ENCODE data around the gene ZBTB24. TPM values are rescaled to one million over a fixed set of nuclear protein-coding genes. Genes with fewer than 3 reads are reported as not detected.
A peak's percentile ranks its signal among the peaks of the same experiment; 100 is the strongest.
"Not testable (repeated sequence)": the region's sequence is repeated elsewhere in the genome, so short reads cannot be mapped to it uniquely, and the experiment has no call there.

ZBTB24 gene
- polyA plus RNA-seq, 3 donors = 3.1 to 4.7 (median 3.4) TPM

DNA sequence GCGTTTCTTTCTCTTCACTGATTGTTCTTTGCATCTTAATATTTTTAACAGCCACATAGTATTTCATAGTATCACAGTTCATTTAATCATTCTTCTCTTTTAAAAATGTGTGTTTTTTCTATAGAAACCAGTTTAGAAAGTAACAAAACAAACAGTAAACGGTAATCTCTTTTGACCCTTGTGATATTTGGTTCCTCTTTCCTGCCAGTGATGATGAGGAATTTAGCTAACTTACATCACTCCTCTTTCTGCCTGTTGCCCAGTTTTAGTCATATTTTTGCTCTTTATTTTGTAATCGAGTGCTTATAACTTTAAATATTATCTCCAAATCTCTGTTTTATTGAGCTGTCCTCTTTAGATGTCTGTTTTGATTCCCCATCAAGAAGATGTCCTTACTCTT lies 38.1 kb upstream of the ZBTB24 start:
- H3K4me1 ChIP-seq (ENCODE audit: control insufficient read depth in 1 of 2, insufficient read depth in 2 of 2, low read length in 2 of 2) = peaks cover 4 to 23% of the 10 kb centered on the region in 2 donors
- peaks cover 5 to 12% (median 7%) of the 10 kb centered on the region in 7 donors for H3K9me3 Mint-ChIP-seq
- peaks cover 30% of the 10 kb centered on the region for H3K4me1 Mint-ChIP-seq
- peak overlapping the region in 1 of 2 donors; percentile 70 for H3K27ac ChIP-seq (ENCODE audit: low read depth in 1 of 2, low read length in 2 of 2)
- intact Hi-C loops (cut with micrococcal nuclease) = loop anchor here (5.0 to 10.0 kb wide), 2 partner anchors 39 to 254 kb away; partner anchors contain the start of gene ZBTB24 (in 1 of the 2)
- H3K36me3 Mint-ChIP-seq = peaks cover 0 to 5% of the 10 kb centered on the region in 2 donors
- H3K27ac Mint-ChIP-seq = peak overlapping the region; percentile 77 to 92 (median 89)
- H2AFZ ChIP-seq (ENCODE audit: insufficient read depth, low read depth, low read length, poor library complexity, severe bottlenecking) = no peak overlapping the region
- H3K79me2 ChIP-seq (ENCODE audit: insufficient read depth, low read length) = no peaks in the 10 kb centered on the region
- WGBS (ENCODE audit: insufficient coverage) = no CpG with 5 or more reads among the region's 3 CpGs
- TF ChIP-seq, protein P1, sequence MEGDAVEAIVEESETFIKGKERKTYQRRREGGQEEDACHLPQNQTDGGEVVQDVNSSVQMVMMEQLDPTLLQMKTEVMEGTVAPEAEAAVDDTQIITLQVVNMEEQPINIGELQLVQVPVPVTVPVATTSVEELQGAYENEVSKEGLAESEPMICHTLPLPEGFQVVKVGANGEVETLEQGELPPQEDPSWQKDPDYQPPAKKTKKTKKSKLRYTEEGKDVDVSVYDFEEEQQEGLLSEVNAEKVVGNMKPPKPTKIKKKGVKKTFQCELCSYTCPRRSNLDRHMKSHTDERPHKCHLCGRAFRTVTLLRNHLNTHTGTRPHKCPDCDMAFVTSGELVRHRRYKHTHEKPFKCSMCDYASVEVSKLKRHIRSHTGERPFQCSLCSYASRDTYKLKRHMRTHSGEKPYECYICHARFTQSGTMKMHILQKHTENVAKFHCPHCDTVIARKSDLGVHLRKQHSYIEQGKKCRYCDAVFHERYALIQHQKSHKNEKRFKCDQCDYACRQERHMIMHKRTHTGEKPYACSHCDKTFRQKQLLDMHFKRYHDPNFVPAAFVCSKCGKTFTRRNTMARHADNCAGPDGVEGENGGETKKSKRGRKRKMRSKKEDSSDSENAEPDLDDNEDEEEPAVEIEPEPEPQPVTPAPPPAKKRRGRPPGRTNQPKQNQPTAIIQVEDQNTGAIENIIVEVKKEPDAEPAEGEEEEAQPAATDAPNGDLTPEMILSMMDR (IDR thresholded peaks at IDR 0.05) = no peak
- H3K9ac ChIP-seq (ENCODE audit: insufficient read depth, low read length, poor library complexity, severe bottlenecking) = no peak overlapping the region
- H3K4me3 Mint-ChIP-seq = peak overlapping the region in 1 of 2 donors; percentile 35
- H3K27me3 ChIP-seq (ENCODE audit: control insufficient read depth in 2 of 2, insufficient read depth in 2 of 2, low read length in 2 of 2) = no peaks in the 10 kb centered on the region
- H3K4me2 ChIP-seq (replicated peaks; ENCODE audit: extremely low read depth, low read length, poor library complexity, severe bottlenecking) = no peak overlapping the region
- no peak overlapping the region for H3K4me3 ChIP-seq (replicated peaks in 1 of 3; ENCODE audit: low read depth in 2 of 3, low read length in 3 of 3)
- H4K20me1 ChIP-seq (ENCODE audit: insufficient read depth, low read length) = no peaks in the 10 kb centered on the region
- peak; percentile 66 to 73 (median 71) for DNase-seq
- peaks cover 0 to 1% (median 1%) of the 10 kb centered on the region in 3 donors for H3K27me3 Mint-ChIP-seq (ENCODE audit: low read depth in 3 of 3)
- H3K36me3 ChIP-seq (replicated peaks in 1 of 2; ENCODE audit: control insufficient read depth in 1 of 2, insufficient read depth in 2 of 2, low read length in 2 of 2) = no peaks in the 10 kb centered on the region
- H3K9me3 ChIP-seq (replicated peaks in 1 of 2; ENCODE audit: control insufficient read depth in 1 of 2, insufficient read depth in 1 of 2, low read length in 2 of 2) = peaks cover 0 to 2% of the 10 kb centered on the region in 2 donors

DNA sequence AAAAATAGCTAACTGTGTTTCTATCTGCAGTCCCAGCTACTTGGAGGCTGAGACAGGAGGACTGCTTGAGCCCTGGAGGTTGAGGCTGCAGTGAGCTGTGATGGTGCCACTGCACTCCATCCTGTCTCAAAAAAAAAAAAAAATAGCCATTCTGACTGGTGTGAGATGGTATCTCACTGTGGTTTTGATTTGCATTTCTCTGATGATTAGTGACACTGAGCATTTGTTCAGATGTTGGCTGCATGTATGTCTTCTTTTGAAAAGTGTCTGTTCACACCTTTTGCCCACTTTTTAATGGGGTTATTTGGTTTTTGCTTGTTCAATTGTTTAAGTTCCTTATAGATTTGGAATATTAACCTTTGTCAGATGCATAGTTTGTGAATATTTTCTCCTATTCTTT lies 36.6 kb upstream of the ZBTB24 start:
- not testable (repeated sequence) for DNase-seq; H3K79me2 ChIP-seq (ENCODE audit: insufficient read depth, low read length); H3K9me3 ChIP-seq (replicated peaks in 1 of 2; ENCODE audit: control insufficient read depth in 1 of 2, insufficient read depth in 1 of 2, low read length in 2 of 2); H3K4me3 ChIP-seq (replicated peaks in 1 of 3; ENCODE audit: low read depth in 2 of 3, low read length in 3 of 3); H3K36me3 ChIP-seq (replicated peaks in 1 of 2; ENCODE audit: control insufficient read depth in 1 of 2, insufficient read depth in 2 of 2, low read length in 2 of 2); H3K9ac ChIP-seq (ENCODE audit: insufficient read depth, low read length, poor library complexity, severe bottlenecking); H3K27me3 Mint-ChIP-seq (ENCODE audit: low read depth in 3 of 3); H3K4me2 ChIP-seq (replicated peaks; ENCODE audit: extremely low read depth, low read length, poor library complexity, severe bottlenecking); H3K4me3 Mint-ChIP-seq; H3K27ac Mint-ChIP-seq; H3K27ac ChIP-seq (ENCODE audit: low read depth in 1 of 2, low read length in 2 of 2); H3K36me3 Mint-ChIP-seq; H3K27me3 ChIP-seq (ENCODE audit: control insufficient read depth in 2 of 2, insufficient read depth in 2 of 2, low read length in 2 of 2); H4K20me1 ChIP-seq (ENCODE audit: insufficient read depth, low read length); H2AFZ ChIP-seq (ENCODE audit: insufficient read depth, low read depth, low read length, poor library complexity, severe bottlenecking)
- Mint-ChIP-seq H3K4me1 (peaks cover 38% of the 10 kb centered on the region), H3K9me3 (peaks cover 5 to 12% (median 7%) of the 10 kb centered on the region in 7 donors)
- H3K4me1 ChIP-seq (ENCODE audit: control insufficient read depth in 1 of 2, insufficient read depth in 2 of 2, low read length in 2 of 2) = peaks cover 10 to 29% of the 10 kb centered on the region in 2 donors
- intact Hi-C loops (cut with micrococcal nuclease) = loop anchor here (5.0 to 10.0 kb wide), 2 partner anchors 37 to 255 kb away; partner anchors contain the start of gene ZBTB24 (in 1 of the 2)
